Pancreas (tissue), 10 donors: ENCODE results near the gene GRB10. TPM values are rescaled to one million over a fixed set of nuclear protein-coding genes. Genes with fewer than 3 reads are reported as not detected.

Experiments used
- ATAC-seq, 4 donors: fragments of 200-7000 bp; cut with Tn5 transposase; one replicate each; pipeline versions ENCODE4 v1.8.0 to v1.9.1; 2020; ENCODE audit warnings: mild to moderate bottlenecking in 4 of 4, moderate library complexity in 4 of 4
- DNase-seq, 6 donors: peaks; one replicate each; pipeline ENCODE4 v3.0.0-alpha.2; 2020
- FAIRE-seq: peaks from 2 replicates; lab custom pipeline; 2012; peaks lifted over from hg19 to GRCh38; lab: Jason Lieb, UNC
- H3K27ac ChIP-seq, 4 donors: fragments of 200-600 bp; sonication (generic); 1 replicate in 3 of 4; 2 replicates in 1 of 4; pipeline versions ENCODE4 v1.5.0 to v1.8.0; 2020
- H3K27me3 ChIP-seq, 4 donors: fragments of 200-600 bp; one replicate each; pipeline ENCODE4 v1.8.0; 2021
- H3K36me3 ChIP-seq, 3 donors: fragments of 200-600 bp; sonication (generic) in 1 of 3; one replicate each; pipeline versions ENCODE4 v1.5.0 to v1.8.0; 2020 to 2021
- H3K4me1 ChIP-seq, 3 donors: fragments of 200-600 bp; one replicate each; pipeline ENCODE4 v1.8.0; 2021
- H3K4me3 ChIP-seq, 4 donors: fragments of 200-600 bp; sonication (generic) in 2 of 4; one replicate each; pipeline versions ENCODE4 v1.5.0 to v1.8.0; 2020 to 2021
- H3K9me3 ChIP-seq, 4 donors: fragments of 200-600 bp; one replicate each; pipeline ENCODE4 v1.8.0; 2021
- whole genome bisulfite sequencing, 2 donors: extraction: QIAGEN DNeasy Blood & Tissue Kit; methylation state at CpG; one replicate each; pipeline ENCODE4 v1.1.7; 2013; 5-methylcytosine and 5-hydroxymethylcytosine counted together
- intact Hi-C, 3 donors: fragments of 100-400 bp; cut with DNase I; formaldehyde crosslinking; loops; one replicate each; pipeline versions ENCODE4 v1.11.1 to v1.14.2; 2022
- polyA plus RNA-seq, 2 donors: library from polyadenylated mRNA; stranded (reverse); fragments of 200-250 nt; gene quantifications; one replicate each; pipeline ENCODE4 v1.2.3, GENCODE V29; 2013
- total RNA-seq, 6 donors: library from RNA; stranded (reverse); fragmentation: NEBNext Ultra II Directional in 4 of 6; extraction: Animal tissue kit (Norgen Biotek cat#: 25700) in 4 of 6; gene quantifications; one replicate each; pipeline versions ENCODE4 v1.2.1 to v1.2.4, GENCODE V29; 2021 to 2023
- TF ChIP-seq, protein P1 (sequence below), 4 donors: fragments of 200-600 bp; sonication (generic) in 3 of 4; IDR thresholded peaks; one replicate each; pipeline versions ENCODE4 v1.5.0 to v1.8.0; 2021; ENCODE audit warnings: antibody characterized with exemption in 4 of 4
- donor health status: healthy with polysubstance abuse.
- donor health status: DM: no; HTN: no; CAD: no; lungs with moderate emphysema.
- donor health status: DM: no; HTN: no; CAD: no.
- donor health status: control.
- donor health status: control.
- donor health status: Bipolar disorder and iron deficiency.
- donor health status: DM: yes; HTN: yes; CAD: no.
- donor health status: DM: no; HTN: no; CAD: no.
- donor health status: DM: no; HTN: no; CAD: no.
- donor health status: DM: yes; HTN: yes; CAD: no.

GRB10 gene
- total and polyA plus RNA-seq, 8 donors = 69.9 to 199 (median 133) TPM

DNA sequence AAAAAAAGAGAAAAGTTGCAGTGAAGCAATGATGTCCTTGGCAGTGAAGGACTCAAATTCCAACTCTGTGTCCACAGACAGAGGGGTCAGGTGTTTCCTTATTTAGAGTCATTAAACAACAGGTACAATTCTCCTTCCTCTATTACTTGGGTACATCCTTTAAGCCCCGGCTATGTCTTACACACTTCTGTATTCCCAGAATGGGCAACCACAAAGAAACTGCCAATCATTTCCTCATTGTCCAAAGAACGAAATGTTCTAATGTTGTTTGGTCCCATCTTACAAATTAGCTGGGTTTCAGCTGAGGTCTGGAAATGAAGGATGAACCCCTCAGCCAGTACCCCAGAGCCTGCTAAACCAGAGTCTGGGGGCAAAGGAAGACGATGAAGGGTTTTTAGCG, 59.5 kb downstream of the GRB10 start:
- no peak for FAIRE-seq
- Histone ChIP-seq H3K9me3 (no peaks in the 10 kb centered on the region), H3K27ac (peak overlapping the region in 1 of 4 donors; percentile 14), H3K4me1 (peaks cover 45 to 91% (median 78%) of the 10 kb centered on the region in 3 donors), H3K27me3 (no peaks in the 10 kb centered on the region), H3K36me3 (peaks cover 0 to 6% (median 0%) of the 10 kb centered on the region in 3 donors), H3K4me3 (no peak overlapping the region)
- WGBS, 2 donors = 89% methylated on average over 4 of the region's 4 CpGs
- DNase-seq = no peak
- ATAC-seq = no peak
- intact Hi-C loops = no loop called here
- TF ChIP-seq, protein P1, sequence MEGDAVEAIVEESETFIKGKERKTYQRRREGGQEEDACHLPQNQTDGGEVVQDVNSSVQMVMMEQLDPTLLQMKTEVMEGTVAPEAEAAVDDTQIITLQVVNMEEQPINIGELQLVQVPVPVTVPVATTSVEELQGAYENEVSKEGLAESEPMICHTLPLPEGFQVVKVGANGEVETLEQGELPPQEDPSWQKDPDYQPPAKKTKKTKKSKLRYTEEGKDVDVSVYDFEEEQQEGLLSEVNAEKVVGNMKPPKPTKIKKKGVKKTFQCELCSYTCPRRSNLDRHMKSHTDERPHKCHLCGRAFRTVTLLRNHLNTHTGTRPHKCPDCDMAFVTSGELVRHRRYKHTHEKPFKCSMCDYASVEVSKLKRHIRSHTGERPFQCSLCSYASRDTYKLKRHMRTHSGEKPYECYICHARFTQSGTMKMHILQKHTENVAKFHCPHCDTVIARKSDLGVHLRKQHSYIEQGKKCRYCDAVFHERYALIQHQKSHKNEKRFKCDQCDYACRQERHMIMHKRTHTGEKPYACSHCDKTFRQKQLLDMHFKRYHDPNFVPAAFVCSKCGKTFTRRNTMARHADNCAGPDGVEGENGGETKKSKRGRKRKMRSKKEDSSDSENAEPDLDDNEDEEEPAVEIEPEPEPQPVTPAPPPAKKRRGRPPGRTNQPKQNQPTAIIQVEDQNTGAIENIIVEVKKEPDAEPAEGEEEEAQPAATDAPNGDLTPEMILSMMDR (IDR thresholded peaks at IDR 0.05) = no peak

DNA sequence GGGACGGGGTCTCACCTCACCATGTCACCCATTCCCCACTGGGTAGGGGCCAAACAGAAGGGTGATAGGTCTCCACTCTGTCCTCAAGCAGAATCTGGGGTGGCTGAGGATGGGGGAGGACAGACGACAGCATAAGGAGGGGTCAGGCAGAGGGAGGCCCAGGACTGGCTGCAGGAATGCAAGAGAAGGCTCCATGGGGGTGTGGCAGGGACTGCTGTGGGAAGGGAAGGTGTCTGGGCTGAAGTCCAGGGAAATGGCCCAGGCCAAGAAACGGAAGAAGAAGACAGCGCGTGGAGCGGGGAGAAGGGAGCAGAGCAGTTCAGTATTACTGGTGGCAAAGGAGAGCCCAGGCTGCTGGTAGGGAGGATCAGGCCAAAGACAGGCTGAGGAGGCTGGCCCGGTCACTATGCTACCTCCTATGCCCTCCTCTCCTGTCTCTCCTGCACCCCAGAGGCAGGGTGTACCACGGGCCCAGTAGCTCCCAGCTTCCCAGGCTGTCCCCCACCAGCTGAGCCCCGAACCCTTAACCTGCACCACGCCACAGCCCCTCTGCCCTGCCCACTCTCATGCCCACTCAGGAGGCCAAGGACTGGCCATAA, 60.9 kb downstream of the GRB10 start:
- no peaks in the 10 kb centered on the region for H3K27me3 ChIP-seq
- ATAC-seq (peak; percentile 23 to 58 (median 42)), FAIRE-seq (no peak), DNase-seq (peak in 1 of 6 donors; percentile 61)
- H3K4me1 ChIP-seq = peaks cover 34 to 86% (median 66%) of the 10 kb centered on the region in 3 donors
- TF ChIP-seq, protein P1 (IDR thresholded peaks at IDR 0.05) = no peak
- no peak overlapping the region for H3K27ac ChIP-seq
- H3K9me3 ChIP-seq = no peaks in the 10 kb centered on the region
- intact Hi-C loops = no loop called here
- no peak overlapping the region for H3K4me3 ChIP-seq
- 59 to 77% methylated on average over 6 to 10 of the region's 10 CpGs for WGBS, 2 donors
- H3K36me3 ChIP-seq = peaks cover 0 to 6% (median 0%) of the 10 kb centered on the region in 3 donors

DNA sequence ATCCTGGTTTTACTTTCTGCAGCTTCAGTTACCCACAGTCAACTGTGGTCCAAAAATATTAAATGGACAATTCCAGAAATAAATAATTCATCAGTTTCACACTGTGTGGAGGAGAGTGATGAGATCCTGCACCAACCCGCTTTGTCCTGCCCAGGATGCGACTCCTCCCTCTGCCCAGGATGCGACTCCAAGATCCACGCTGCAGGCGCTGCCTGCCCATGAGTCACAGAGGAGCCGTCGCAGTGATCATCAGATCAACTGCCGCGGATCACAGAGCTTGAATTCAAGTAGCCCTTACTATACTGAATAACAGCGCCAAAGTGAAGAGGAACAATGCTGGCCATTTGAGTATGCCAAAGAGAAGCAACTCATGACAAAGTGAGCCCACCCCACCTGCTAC, 61.5 kb downstream of the GRB10 start:
- Histone ChIP-seq H3K4me3 (no peak overlapping the region), H3K27me3 (no peaks in the 10 kb centered on the region), H3K27ac (no peak overlapping the region), H3K4me1 (peaks cover 31 to 86% (median 64%) of the 10 kb centered on the region in 3 donors), H3K36me3 (peaks cover 0 to 6% (median 0%) of the 10 kb centered on the region in 3 donors), H3K9me3 (no peaks in the 10 kb centered on the region)
- ATAC-seq (peak in 3 of 4 donors; percentile 3 to 19 (median 5)), FAIRE-seq (no peak), DNase-seq (no peak)
- WGBS, 2 donors = 82 to 86% methylated on average over 10 of the region's 10 CpGs
- intact Hi-C loops = no loop called here
- TF ChIP-seq, protein P1 (IDR thresholded peaks at IDR 0.05) = no peak

DNA sequence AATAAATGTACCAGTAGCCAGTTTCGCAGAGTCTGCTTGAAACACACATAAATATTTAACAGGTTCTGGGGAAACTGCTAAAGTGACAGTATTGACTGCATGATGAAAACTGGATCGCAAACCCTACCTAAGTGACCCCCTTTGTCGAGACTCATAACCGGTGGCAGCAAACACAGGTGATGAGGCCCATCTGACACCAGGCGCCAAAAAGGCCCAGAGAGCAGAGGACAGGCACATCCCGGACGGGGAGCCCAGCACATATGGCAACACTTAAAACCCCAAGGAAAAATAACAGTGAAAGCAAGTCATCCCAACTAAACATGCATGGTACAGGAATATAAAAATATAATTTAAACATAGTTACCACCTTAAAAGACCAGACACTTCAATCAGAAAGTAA, 62.4 kb downstream of the GRB10 start:
- TF ChIP-seq, protein P1 (IDR thresholded peaks at IDR 0.05) = no peak
- H3K9me3 ChIP-seq = no peaks in the 10 kb centered on the region
- FAIRE-seq (no peak), DNase-seq (no peak), ATAC-seq (no peak)
- no peak overlapping the region for H3K4me3 ChIP-seq
- H3K27ac ChIP-seq = peak overlapping the region in 1 of 4 donors; percentile 30
- WGBS, 2 donors = 42 to 47% methylated on average over 7 of the region's 7 CpGs
- intact Hi-C loops = no loop called here
- H3K4me1 ChIP-seq = peaks cover 22 to 86% (median 63%) of the 10 kb centered on the region in 3 donors
- H3K36me3 ChIP-seq = peaks cover 0 to 6% (median 0%) of the 10 kb centered on the region in 3 donors
- H3K27me3 ChIP-seq = no peaks in the 10 kb centered on the region

DNA sequence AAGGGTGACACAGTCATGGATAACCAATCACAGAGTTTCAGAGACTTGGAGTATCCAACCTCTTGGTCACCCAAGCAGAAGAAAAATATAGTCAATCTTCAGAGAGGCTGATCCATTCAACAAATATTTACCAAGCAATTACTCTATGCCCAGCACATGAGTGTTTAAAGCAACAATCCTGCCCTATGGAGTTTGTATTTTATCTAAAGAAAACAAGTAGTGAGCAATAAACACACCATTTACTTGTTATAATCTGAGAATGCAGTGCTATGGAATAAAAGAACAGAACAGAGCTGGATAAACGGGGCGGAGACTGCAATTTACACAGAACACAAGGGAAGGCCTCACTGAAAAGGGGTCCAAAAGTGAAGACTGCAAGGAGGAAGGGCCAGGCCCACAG, 63.8 kb downstream of the GRB10 start:
- peaks cover 20 to 84% (median 57%) of the 10 kb centered on the region in 3 donors for H3K4me1 ChIP-seq
- 21 to 39% methylated on average over 2 of the region's 2 CpGs for WGBS, 2 donors
- intact Hi-C loops = loop anchor here in 1 of 3 donors (10.0 kb wide), 1 partner anchor 66 kb away; the partner anchor contains the start of gene GRB10
- ATAC-seq (peak in 3 of 4 donors; percentile 5 to 29 (median 19)), FAIRE-seq (no peak), DNase-seq (no peak)
- TF ChIP-seq, protein P1 (IDR thresholded peaks at IDR 0.05) = no peak
- H3K27me3 ChIP-seq = no peaks in the 10 kb centered on the region
- H3K4me3 ChIP-seq = no peak overlapping the region
- H3K9me3 ChIP-seq = no peaks in the 10 kb centered on the region
- H3K27ac ChIP-seq = peak overlapping the region in 3 of 4 donors; percentile 2 to 41 (median 30)
- peaks cover 0 to 6% (median 0%) of the 10 kb centered on the region in 3 donors for H3K36me3 ChIP-seq
